Osteoblast (primary cell): Measurements from ENCODE around the gene EPC2. TPM values are rescaled to one million over a fixed set of nuclear protein-coding genes. Genes with fewer than 3 reads are reported as not detected.

Source experiments
- DNase-seq: peaks from one replicate; pipeline ENCODE4 v3.0.0; 2011; ENCODE audit warnings: low spot score, mixed read lengths; ENCODE audit not compliant: insufficient read length; ENCODE audit errors: missing footprints
- H2AFZ ChIP-seq: 2 replicates; pipeline ENCODE4 v1.6.0; 2011; ENCODE audit warnings: mild to moderate bottlenecking, low read length
- H3K27ac ChIP-seq: 2 replicates; pipeline ENCODE4 v1.5.1; 2011; ENCODE audit warnings: mild to moderate bottlenecking, low read depth, low read length, moderate library complexity
- H3K27me3 ChIP-seq: 2 replicates; pipeline ENCODE4 v1.6.0; 2012; ENCODE audit warnings: mild to moderate bottlenecking, control low read depth, inconsistent platforms, low read length, moderate library complexity; ENCODE audit not compliant: insufficient read depth
- H3K36me3 ChIP-seq: 2 replicates; pipeline ENCODE4 v1.5.1; 2011; ENCODE audit warnings: mild to moderate bottlenecking, low read length, control low read depth, moderate library complexity; ENCODE audit not compliant: insufficient read depth
- H3K4me1 ChIP-seq: 2 replicates; pipeline ENCODE4 v1.5.1; 2011; ENCODE audit warnings: mild to moderate bottlenecking, low read length, control low read depth, moderate library complexity; ENCODE audit not compliant: insufficient read depth
- H3K4me2 ChIP-seq: 2 replicates; pipeline ENCODE4 v1.6.0; 2011; ENCODE audit warnings: mild to moderate bottlenecking, low read length; ENCODE audit not compliant: insufficient read depth
- H3K4me3 ChIP-seq: fragments of 200-600 bp; sonication (generic); 3 replicates; pipeline ENCODE4 v1.5.1; 2012; ENCODE audit warnings: mild to moderate bottlenecking, low read length, inconsistent platforms; ENCODE audit not compliant: insufficient read depth
- H3K79me2 ChIP-seq: 2 replicates; pipeline ENCODE4 v1.6.0; 2012; ENCODE audit warnings: mild to moderate bottlenecking, low read length, control low read depth, inconsistent platforms; ENCODE audit not compliant: insufficient read depth
- H3K9me3 ChIP-seq: 2 replicates; pipeline ENCODE4 v1.5.1; 2011; ENCODE audit warnings: low read depth, low read length, control low read depth
- H4K20me1 ChIP-seq: 2 replicates; pipeline ENCODE4 v1.6.0; 2012; ENCODE audit warnings: mild to moderate bottlenecking, low read length, control low read depth; ENCODE audit not compliant: insufficient read depth
- CTCF ChIP-seq: IDR thresholded peaks from 2 replicates; pipeline ENCODE4 v1.5.1; 2011; ENCODE audit warnings: mild to moderate bottlenecking, low read depth, low read length, moderate library complexity; ENCODE audit errors: extremely low read depth
- small RNA-seq: library from RNA; depleted of rRNA; stranded (forward); fragments of <200 nt; gene quantifications from one replicate; pipeline ENCODE3, GENCODE V24; 2012
- total RNA-seq: library from RNA; depleted of rRNA; stranded (reverse); fragments of >200 nt; gene quantifications from 2 replicates; pipeline ENCODE4 v1.2.3, GENCODE V29; 2012

The EPC2 gene
- total RNA-seq, 1 donor: 29.3 TPM

- no peaks in the 10 kb centered on the region for H3K79me2 ChIP-seq
- no peaks in the 10 kb centered on the region for H4K20me1 ChIP-seq
- H3K9me3 ChIP-seq: no peaks in the 10 kb centered on the region
- H3K4me3 ChIP-seq: no peak overlapping the region
- no peaks in the 10 kb centered on the region for H3K4me1 ChIP-seq
- DNase-seq: no peak
- H3K27ac ChIP-seq: no peak overlapping the region
- TF ChIP-seq CTCF: no peak
- no peak overlapping the region for H3K4me2 ChIP-seq
- no peaks in the 10 kb centered on the region for H3K27me3 ChIP-seq
- H2AFZ ChIP-seq: no peak overlapping the region
- no peaks in the 10 kb centered on the region for H3K36me3 ChIP-seq
Measured at GRCh38 chr2:148828941-148829340, 184.4 kb downstream of the EPC2 start.

GRCh38 chr2:148829618-148830017 is 185.1 kb downstream of the EPC2 start:
- Histone ChIP-seq H3K9me3 (no peaks in the 10 kb centered on the region), H2AFZ (no peak overlapping the region), H3K4me2 (no peak overlapping the region), H3K79me2 (no peaks in the 10 kb centered on the region), H3K4me3 (no peak overlapping the region), H3K27ac (no peak overlapping the region), H3K4me1 (no peaks in the 10 kb centered on the region), H4K20me1 (no peaks in the 10 kb centered on the region), H3K27me3 (no peaks in the 10 kb centered on the region), H3K36me3 (no peaks in the 10 kb centered on the region)
- TF ChIP-seq CTCF: peak; percentile 13
- DNase-seq: no peak

- Histone ChIP-seq H2AFZ (no peak overlapping the region), H3K27me3 (peaks cover 4% of the 10 kb centered on the region), H4K20me1 (no peaks in the 10 kb centered on the region), H3K79me2 (no peaks in the 10 kb centered on the region), H3K9me3 (no peaks in the 10 kb centered on the region), H3K4me3 (no peak overlapping the region), H3K4me1 (no peaks in the 10 kb centered on the region), H3K27ac (no peak overlapping the region), H3K36me3 (no peaks in the 10 kb centered on the region), H3K4me2 (no peak overlapping the region)
- DNase-seq: no peak
- no peak for TF ChIP-seq CTCF
Measured at GRCh38 chr2:148832637-148833036, 188.1 kb downstream of the EPC2 start.

Small RNA genes within 50 kb of the gene (small RNA-seq; reads per million reads assigned to genes)
- gene RNU2-9P (not detected), gene RPS29P8 (not detected)

Other genes starting within 250 kb of the EPC2 start
- 0.29 and 0.36 TPM in 2 replicates for gene KIF5C, start 230.5 kb downstream of the EPC2 start, total RNA-seq